Liver (tissue), 9 donors: ENCODE data around the gene CCDC88C. TPM values are rescaled to one million over a fixed set of nuclear protein-coding genes. Genes with fewer than 3 reads are reported as not detected.

Source experiments
- DNase-seq: peaks from one replicate; pipeline ENCODE4 v3.0.0-alpha.2; 2017; ENCODE audit warnings: low spot score
- H3K27ac ChIP-seq, 2 donors: one replicate each; pipeline ENCODE4 v1.7.0; 2013; ENCODE audit warnings: inconsistent platforms in 2 of 2, low read length in 2 of 2, control low read depth in 1 of 2, low read depth in 1 of 2, mild to moderate bottlenecking in 1 of 2
- H3K27me3 ChIP-seq, 4 donors: one replicate each; pipeline versions ENCODE4 v1.6.1 to v1.7.0; 2013; ENCODE audit warnings: low read length in 3 of 4, inconsistent platforms in 1 of 4, mild to moderate bottlenecking in 1 of 4, moderate library complexity in 1 of 4; ENCODE audit not compliant: control insufficient read depth in 4 of 4, insufficient read depth in 4 of 4
- H3K36me3 ChIP-seq, 4 donors: one replicate each; pipeline versions ENCODE4 v1.6.1 to v1.7.0; 2013; ENCODE audit warnings: low read length in 3 of 4, mild to moderate bottlenecking in 3 of 4, low read depth in 1 of 4, moderate library complexity in 1 of 4; ENCODE audit not compliant: control insufficient read depth in 4 of 4, insufficient read depth in 3 of 4
- H3K4me1 ChIP-seq, 4 donors: one replicate each; pipeline versions ENCODE4 v1.6.1 to v1.7.0; 2013; ENCODE audit warnings: low read length in 3 of 4, mild to moderate bottlenecking in 3 of 4, moderate library complexity in 1 of 4; ENCODE audit not compliant: control insufficient read depth in 4 of 4, insufficient read depth in 4 of 4
- H3K4me3 ChIP-seq, 3 donors: one replicate each; pipeline versions ENCODE4 v1.6.1 to v1.7.0; 2013; ENCODE audit warnings: low read length in 3 of 3, control low read depth in 1 of 3, low read depth in 1 of 3, mild to moderate bottlenecking in 1 of 3
- H3K9ac ChIP-seq, 2 donors: one replicate each; pipeline ENCODE4 v1.7.0; 2013; ENCODE audit warnings: low read length in 2 of 2, mild to moderate bottlenecking in 2 of 2, moderate library complexity in 2 of 2, control low read depth in 1 of 2, low read depth in 1 of 2
- H3K9me3 ChIP-seq, 4 donors: one replicate each; pipeline versions ENCODE4 v1.6.1 to v1.7.0; 2013; ENCODE audit warnings: low read length in 3 of 4; ENCODE audit not compliant: control insufficient read depth in 4 of 4
- EGR1 ChIP-seq, 2 donors: IDR thresholded peaks; 2 replicates each; pipeline ENCODE4 v1.6.1; 2016 to 2018; ENCODE audit warnings: antibody characterized with exemption in 2 of 2, low read depth in 2 of 2
- FOXA1 ChIP-seq: IDR thresholded peaks from 2 replicates; pipeline ENCODE4 v1.6.1; 2016; ENCODE audit warnings: antibody characterized with exemption
- FOXA2 ChIP-seq: IDR thresholded peaks from 2 replicates; pipeline ENCODE4 v1.6.1; 2016; ENCODE audit warnings: antibody characterized with exemption
- GABPA ChIP-seq, 2 donors: IDR thresholded peaks in 1 of 2; conservative IDR thresholded peaks in 1 of 2; 2 replicates each; pipeline ENCODE4 v1.6.1; 2016; ENCODE audit warnings: antibody characterized with exemption in 2 of 2, mild to moderate bottlenecking in 1 of 2, moderate library complexity in 1 of 2
- JUND ChIP-seq, 2 donors: IDR thresholded peaks; 2 replicates each; pipeline ENCODE4 v1.6.1; 2016; ENCODE audit warnings: antibody characterized with exemption in 2 of 2
- RAD21 ChIP-seq, 2 donors: IDR thresholded peaks; 2 replicates each; pipeline ENCODE4 v1.6.1; 2016; ENCODE audit warnings: antibody characterized with exemption in 2 of 2, mild to moderate bottlenecking in 2 of 2
- RXRA ChIP-seq, 2 donors: IDR thresholded peaks; 2 replicates each; pipeline ENCODE4 v1.6.1; 2017 to 2018; ENCODE audit warnings: antibody characterized with exemption in 2 of 2, mild to moderate bottlenecking in 1 of 2
- SP1 ChIP-seq: IDR thresholded peaks from 2 replicates; pipeline ENCODE4 v1.6.1; 2018; ENCODE audit warnings: antibody characterized with exemption, mild to moderate bottlenecking
- TAF1 ChIP-seq: conservative IDR thresholded peaks from 2 replicates; pipeline ENCODE4 v1.6.1; 2016; ENCODE audit warnings: antibody characterized with exemption, mild to moderate bottlenecking
- YY1 ChIP-seq: IDR thresholded peaks from 2 replicates; pipeline ENCODE4 v1.6.1; 2016; ENCODE audit warnings: antibody characterized with exemption, mild to moderate bottlenecking
- WGBS: extraction: QIAGEN DNeasy Blood & Tissue Kit; methylation state at CpG from one replicate; pipeline ENCODE4 v1.1.7; 2013; 5-methylcytosine and 5-hydroxymethylcytosine counted together
- polyA plus RNA-seq, 2 donors: library from polyadenylated mRNA; stranded (reverse) in 1 of 2; unstranded in 1 of 2; fragments of 200-250 nt in 1 of 2; fragments of >200 nt in 1 of 2; fragmentation: Nextera tagmentation in 1 of 2; extraction: Ambion mirVana in 1 of 2; gene quantifications; one replicate each; pipeline versions ENCODE4 v1.2.1 to v1.2.3, GENCODE V29; 2013 to 2015
- total RNA-seq, 2 donors: library from RNA; depleted of rRNA; stranded (reverse); fragments of >200 nt; gene quantifications; one replicate each; pipeline ENCODE4 v1.2.3, GENCODE V29; 2014
- TF ChIP-seq, protein P1 (sequence below): fragments of 150-350 bp; IDR thresholded peaks from 2 replicates; pipeline ENCODE4 v1.5.1; 2017; ENCODE audit warnings: improper control_type of control experiment, low read depth, low read length; ENCODE audit not compliant: missing input control
- TF ChIP-seq, protein P2 (sequence below): IDR thresholded peaks from 2 replicates; pipeline ENCODE4 v1.6.1; 2016; ENCODE audit warnings: antibody characterized with exemption, mild to moderate bottlenecking
- donor health status: healthy.
- donor health status: healthy.
- donor health status: healthy.
- donor health status: healthy.
- donor health status: healthy.

Gene CCDC88C
- total and polyA plus RNA-seq, 4 donors: 1.3 to 10.8 (median 4.0) TPM

DNA sequence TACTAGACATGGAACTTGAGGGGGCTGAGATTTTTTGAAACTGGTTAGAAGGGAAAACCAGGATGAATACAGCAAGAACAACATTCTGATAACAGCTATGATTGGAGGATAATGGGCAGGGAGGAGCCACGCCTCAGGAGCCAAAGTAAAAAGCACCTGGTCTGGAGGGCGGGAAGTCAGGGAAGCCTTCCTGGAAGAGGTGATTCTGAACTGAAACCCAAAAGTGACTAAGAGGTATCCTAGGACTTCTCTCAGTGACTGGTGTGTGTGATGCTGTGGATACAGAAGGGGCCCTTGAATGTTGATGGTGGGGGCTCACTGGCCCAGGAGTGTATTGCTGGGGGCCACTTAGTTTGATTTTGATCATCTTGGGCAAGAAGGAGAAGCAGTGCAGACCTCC lies 154.3 kb downstream of the CCDC88C start:
- 95% methylated on average over 2 of the region's 2 CpGs for WGBS
- no peak for TF ChIP-seq TAF1
- no peak for TF ChIP-seq RAD21 (IDR thresholded peaks at IDR 0.05)
- TF ChIP-seq, protein P1, sequence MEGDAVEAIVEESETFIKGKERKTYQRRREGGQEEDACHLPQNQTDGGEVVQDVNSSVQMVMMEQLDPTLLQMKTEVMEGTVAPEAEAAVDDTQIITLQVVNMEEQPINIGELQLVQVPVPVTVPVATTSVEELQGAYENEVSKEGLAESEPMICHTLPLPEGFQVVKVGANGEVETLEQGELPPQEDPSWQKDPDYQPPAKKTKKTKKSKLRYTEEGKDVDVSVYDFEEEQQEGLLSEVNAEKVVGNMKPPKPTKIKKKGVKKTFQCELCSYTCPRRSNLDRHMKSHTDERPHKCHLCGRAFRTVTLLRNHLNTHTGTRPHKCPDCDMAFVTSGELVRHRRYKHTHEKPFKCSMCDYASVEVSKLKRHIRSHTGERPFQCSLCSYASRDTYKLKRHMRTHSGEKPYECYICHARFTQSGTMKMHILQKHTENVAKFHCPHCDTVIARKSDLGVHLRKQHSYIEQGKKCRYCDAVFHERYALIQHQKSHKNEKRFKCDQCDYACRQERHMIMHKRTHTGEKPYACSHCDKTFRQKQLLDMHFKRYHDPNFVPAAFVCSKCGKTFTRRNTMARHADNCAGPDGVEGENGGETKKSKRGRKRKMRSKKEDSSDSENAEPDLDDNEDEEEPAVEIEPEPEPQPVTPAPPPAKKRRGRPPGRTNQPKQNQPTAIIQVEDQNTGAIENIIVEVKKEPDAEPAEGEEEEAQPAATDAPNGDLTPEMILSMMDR: no peak
- TF ChIP-seq GABPA (IDR thresholded peaks at IDR 0.05 in 1 of 2, conservative IDR thresholded peaks at IDR 0.05 in 1 of 2): no peak
- no peak for TF ChIP-seq FOXA2
- TF ChIP-seq EGR1 (IDR thresholded peaks at IDR 0.05; ENCODE audit: low read depth in 2 of 2): no peak
- TF ChIP-seq JUND (IDR thresholded peaks at IDR 0.05): no peak
- no peak for TF ChIP-seq SP1
- TF ChIP-seq YY1: no peak
- TF ChIP-seq FOXA1: no peak
- H3K27me3 ChIP-seq: no peaks in the 10 kb centered on the region
- H3K9ac ChIP-seq: no peak overlapping the region
- H3K4me3 ChIP-seq: no peak overlapping the region
- H3K27ac ChIP-seq: no peak overlapping the region
- no peaks in the 10 kb centered on the region for H3K9me3 ChIP-seq
- no peak for DNase-seq
- H3K36me3 ChIP-seq: no peaks in the 10 kb centered on the region
- peaks cover 0 to 9% (median 3%) of the 10 kb centered on the region in 4 donors for H3K4me1 ChIP-seq

DNA sequence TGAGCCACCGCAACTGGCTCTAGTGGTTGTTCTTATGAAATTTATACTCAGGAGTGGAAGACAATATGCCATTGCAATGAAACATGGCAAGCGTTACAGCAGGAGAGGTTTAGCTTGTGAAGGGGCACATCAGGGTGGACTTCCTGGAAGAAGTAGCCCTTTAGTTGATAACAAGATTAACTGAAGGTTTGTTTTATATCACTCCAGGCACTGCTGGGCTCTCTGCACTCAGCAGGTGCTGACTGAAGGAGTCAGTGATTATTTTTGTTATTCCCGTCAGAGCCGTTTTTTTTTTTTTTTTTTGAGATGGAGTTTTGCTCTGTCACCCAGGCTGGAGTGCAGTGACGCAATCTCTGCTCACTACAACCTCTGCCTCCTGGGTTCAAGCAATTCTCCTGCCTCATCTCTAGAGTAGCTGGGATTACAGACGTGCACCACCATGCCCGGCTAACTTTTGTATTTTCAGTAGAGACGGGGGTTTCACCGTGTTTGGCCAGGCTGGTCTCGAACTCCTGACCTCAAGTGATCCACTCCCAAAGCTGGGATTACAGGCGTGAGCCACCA lies 155.6 kb downstream of the CCDC88C start:
- TF ChIP-seq GABPA (IDR thresholded peaks at IDR 0.05 in 1 of 2, conservative IDR thresholded peaks at IDR 0.05 in 1 of 2) (no peak), FOXA2 (no peak)
- TF ChIP-seq, protein P2, sequence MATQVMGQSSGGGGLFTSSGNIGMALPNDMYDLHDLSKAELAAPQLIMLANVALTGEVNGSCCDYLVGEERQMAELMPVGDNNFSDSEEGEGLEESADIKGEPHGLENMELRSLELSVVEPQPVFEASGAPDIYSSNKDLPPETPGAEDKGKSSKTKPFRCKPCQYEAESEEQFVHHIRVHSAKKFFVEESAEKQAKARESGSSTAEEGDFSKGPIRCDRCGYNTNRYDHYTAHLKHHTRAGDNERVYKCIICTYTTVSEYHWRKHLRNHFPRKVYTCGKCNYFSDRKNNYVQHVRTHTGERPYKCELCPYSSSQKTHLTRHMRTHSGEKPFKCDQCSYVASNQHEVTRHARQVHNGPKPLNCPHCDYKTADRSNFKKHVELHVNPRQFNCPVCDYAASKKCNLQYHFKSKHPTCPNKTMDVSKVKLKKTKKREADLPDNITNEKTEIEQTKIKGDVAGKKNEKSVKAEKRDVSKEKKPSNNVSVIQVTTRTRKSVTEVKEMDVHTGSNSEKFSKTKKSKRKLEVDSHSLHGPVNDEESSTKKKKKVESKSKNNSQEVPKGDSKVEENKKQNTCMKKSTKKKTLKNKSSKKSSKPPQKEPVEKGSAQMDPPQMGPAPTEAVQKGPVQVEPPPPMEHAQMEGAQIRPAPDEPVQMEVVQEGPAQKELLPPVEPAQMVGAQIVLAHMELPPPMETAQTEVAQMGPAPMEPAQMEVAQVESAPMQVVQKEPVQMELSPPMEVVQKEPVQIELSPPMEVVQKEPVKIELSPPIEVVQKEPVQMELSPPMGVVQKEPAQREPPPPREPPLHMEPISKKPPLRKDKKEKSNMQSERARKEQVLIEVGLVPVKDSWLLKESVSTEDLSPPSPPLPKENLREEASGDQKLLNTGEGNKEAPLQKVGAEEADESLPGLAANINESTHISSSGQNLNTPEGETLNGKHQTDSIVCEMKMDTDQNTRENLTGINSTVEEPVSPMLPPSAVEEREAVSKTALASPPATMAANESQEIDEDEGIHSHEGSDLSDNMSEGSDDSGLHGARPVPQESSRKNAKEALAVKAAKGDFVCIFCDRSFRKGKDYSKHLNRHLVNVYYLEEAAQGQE: no peak
- no peak for DNase-seq
- 88% methylated on average over 11 of the region's 11 CpGs for WGBS

DNA sequence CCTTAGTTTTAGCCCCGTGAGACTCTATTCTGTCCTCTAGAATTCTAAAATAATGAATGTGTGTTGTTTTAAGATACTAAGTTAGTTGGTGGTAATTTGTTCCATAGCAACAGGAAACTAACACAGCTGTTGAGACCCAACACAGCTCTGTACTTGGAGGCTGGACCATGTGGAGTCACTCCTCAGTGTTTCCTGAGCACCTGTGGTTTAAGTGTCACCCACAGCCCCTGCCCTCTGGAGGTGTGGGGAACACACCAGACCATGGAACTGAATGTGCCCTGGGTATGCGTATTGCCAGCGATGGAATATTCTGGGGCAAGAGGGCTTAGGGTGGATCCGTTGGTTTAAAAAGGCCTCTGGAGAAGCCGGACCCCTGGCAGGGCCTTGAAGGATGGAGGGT lies 156.5 kb downstream of the CCDC88C start:
- Histone ChIP-seq H3K27ac (no peak overlapping the region), H3K27me3 (no peaks in the 10 kb centered on the region), H3K4me1 (peaks cover 0 to 11% (median 3%) of the 10 kb centered on the region in 4 donors), H3K4me3 (no peak overlapping the region), H3K36me3 (no peaks in the 10 kb centered on the region), H3K9ac (no peak overlapping the region), H3K9me3 (no peaks in the 10 kb centered on the region)
- DNase-seq: no peak
- WGBS: 94% methylated on average over 5 of the region's 5 CpGs
- TF ChIP-seq FOXA1 (no peak), SP1 (no peak), RXRA (IDR thresholded peaks at IDR 0.05) (no peak), EGR1 (IDR thresholded peaks at IDR 0.05; ENCODE audit: low read depth in 2 of 2) (no peak), FOXA2 (no peak)

More for the DNA sequence above, 155.6 kb downstream of the CCDC88C start:
- no peak overlapping the region for H3K4me3 ChIP-seq
- H3K27me3 ChIP-seq: no peaks in the 10 kb centered on the region
- H3K27ac ChIP-seq: no peak overlapping the region
- no peaks in the 10 kb centered on the region for H3K36me3 ChIP-seq
- peaks cover 0 to 11% (median 3%) of the 10 kb centered on the region in 4 donors for H3K4me1 ChIP-seq
- no peak overlapping the region for H3K9ac ChIP-seq
- no peaks in the 10 kb centered on the region for H3K9me3 ChIP-seq
